Activated T-cell treated with anti-CD3 and anti-CD28 coated beads, Interleukin-2, amount 50 U/mL, for 48 hours (primary cell): ENCODE results near the gene AGBL5.
"Not testable (repeated sequence)": the region's sequence is repeated elsewhere in the genome, so short reads cannot be mapped to it uniquely, and the experiment has no call there.

ENCODE experiments used
- DNase-seq, 2 experiments: peaks; one replicate each; pipeline ENCODE4 v3.0.0-alpha.2; 2020

The AGBL5 gene

DNA sequence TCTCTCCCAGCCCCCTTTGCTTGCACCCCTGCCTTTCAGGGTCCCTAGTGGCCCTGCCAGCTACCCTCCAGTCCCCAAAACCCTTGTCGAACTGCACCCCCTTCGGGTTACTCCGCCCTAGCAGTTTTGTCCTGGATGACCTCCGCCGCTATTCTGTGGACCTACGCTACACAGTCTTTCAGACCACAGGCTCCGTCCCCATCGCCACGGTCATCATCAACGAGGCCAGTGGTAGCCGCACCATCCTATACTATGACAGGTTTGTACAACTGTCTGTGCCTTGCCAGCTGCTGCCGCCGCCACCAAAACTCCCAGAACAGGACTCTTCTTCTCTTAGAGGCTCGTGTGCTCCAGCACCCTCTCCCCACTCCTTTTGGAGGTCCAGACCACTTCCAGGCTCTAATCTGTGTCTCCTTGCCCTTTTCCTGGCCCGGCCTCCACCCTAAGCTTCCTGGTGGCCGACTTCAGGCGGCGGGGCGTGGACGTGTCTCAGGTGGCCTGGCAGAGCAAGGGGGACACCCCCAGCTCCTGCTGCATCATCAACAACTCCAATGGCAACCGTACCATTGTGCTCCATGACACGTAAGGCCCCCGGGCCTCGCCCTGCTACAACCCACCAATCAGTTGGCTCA lies 43.0 kb downstream of the AGBL5 start:
- DNase-seq = no peak

GRCh38 chr2:27095427-27095744 lies 43.9 kb downstream of the AGBL5 start:
- no peak for DNase-seq

DNA sequence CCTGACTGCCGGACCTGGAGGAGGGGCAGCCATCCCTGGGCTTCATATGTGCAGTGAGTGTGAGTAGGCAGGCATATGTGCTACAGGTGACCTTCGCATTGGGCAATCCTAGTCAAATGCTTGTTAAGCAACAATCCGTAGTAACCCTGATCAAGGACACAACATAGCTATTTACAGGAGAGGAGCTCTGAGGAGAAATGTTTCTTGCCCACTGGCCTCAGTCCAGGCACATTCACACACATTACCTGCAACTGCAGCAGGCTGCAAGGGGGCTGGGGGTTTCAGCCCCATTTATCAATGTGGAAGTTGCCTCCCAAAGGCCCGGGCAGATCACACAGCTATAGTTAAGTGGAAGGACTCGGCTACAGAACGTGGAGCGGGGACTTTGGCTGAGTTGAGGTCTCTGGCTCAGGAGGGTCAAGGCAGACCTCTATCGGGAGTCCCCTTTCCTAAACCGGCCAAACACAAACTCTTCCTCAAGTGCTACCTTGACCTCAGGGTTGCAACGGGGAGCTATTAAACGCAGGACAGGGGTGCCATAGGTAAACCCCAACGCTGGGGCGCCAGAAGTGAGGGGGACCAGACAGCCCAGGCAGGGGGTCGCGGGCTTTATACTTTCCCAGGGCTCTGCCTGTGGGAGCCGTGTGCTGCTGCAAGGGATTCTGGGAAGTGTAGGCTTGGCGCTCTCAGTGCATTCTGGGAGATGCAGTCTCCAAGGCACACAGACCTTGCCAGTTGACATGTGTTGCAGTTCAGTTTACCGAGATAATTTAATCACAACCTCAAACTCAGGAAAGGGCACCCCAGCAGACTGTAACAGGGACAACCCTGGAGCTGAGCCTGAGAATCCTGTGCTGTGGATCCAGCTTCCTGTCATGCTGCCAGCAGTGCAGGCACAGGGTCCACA lies 44.5 kb downstream of the AGBL5 start:
- DNase-seq = peak; percentile 54 to 66

- no peak for DNase-seq
Observed at GRCh38 chr2:27096748-27097297, 45.4 kb downstream of the AGBL5 start.

DNA sequence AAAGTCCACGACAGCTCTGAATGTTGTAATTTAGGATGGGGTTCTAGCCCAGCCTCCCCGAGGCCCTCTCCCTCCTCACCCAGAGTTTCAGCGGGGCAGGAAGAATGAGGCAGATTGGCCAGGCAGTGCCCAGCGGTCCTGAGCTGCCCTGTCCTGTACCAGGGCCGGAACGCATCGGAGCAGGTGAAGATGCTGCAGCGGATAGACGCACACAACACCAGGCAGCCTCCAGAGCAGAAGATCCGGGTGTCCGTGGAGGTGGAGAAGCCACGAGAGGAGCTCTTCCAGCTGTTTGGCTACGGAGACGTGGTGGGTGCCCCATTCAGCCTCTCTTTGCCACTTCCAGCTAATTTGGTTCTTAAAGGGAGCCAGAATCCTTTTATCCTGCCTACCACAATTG lies 45.9 kb downstream of the AGBL5 start:
- no peak for DNase-seq

DNA sequence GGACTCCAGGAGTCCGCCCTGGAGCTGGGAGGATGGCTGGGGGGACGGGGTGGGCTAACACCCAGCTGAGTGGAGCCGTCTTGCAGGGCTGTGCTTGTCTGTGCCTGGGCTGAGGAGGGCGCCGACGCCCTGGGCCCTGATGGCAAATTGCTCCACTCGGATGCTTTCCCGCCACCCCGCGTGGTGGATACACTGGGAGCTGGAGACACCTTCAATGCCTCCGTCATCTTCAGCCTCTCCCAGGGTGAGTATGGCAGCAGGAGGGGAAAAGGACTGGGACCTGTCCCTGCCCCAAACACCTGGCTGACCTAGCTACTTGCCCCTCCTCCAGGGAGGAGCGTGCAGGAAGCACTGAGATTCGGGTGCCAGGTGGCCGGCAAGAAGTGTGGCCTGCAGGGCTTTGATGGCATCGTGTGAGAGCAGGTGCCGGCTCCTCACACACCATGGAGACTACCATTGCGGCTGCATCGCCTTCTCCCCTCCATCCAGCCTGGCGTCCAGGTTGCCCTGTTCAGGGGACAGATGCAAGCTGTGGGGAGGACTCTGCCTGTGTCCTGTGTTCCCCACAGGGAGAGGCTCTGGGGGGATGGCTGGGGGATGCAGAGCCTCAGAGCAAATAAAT lies 48.0 kb downstream of the AGBL5 start:
- DNase-seq = no peak

DNA sequence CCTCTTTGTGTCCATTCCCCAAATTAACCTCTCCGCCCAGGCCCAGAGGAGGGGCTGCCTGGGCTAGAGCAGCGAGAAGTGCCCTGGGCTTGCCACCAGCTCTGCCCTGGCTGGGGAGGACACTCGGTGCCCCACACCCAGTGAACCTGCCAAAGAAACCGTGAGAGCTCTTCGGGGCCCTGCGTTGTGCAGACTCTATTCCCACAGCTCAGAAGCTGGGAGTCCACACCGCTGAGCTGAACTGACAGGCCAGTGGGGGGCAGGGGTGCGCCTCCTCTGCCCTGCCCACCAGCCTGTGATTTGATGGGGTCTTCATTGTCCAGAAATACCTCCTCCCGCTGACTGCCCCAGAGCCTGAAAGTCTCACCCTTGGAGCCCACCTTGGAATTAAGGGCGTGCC lies 48.6 kb downstream of the AGBL5 start:
- DNase-seq = no peak

- no peak for DNase-seq
Observed at GRCh38 chr2:27102329-27102728, 50.9 kb downstream of the AGBL5 start.

GRCh38 chr2:27105981-27106380 lies 54.5 kb downstream of the AGBL5 start:
- DNase-seq = no peak

DNA sequence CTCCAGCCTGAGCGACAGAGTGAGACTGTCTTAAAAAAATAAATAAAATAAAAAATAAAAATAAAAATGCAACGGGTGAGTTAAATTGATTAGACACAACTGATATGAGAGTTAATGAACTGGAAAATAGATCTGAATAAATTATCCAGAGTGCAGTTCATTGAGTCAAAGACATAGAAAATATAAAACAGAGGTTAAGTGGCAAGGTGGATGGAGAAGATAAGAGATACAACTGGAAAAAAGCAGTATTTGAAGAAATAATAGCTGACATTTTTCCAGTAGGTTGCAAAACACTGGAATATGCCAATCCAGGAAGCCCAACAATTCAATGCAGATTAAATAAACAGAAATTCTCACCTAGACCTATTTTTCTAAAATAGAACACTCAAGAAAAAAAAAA lies 56.8 kb downstream of the AGBL5 start:
- no peak for DNase-seq

DNA sequence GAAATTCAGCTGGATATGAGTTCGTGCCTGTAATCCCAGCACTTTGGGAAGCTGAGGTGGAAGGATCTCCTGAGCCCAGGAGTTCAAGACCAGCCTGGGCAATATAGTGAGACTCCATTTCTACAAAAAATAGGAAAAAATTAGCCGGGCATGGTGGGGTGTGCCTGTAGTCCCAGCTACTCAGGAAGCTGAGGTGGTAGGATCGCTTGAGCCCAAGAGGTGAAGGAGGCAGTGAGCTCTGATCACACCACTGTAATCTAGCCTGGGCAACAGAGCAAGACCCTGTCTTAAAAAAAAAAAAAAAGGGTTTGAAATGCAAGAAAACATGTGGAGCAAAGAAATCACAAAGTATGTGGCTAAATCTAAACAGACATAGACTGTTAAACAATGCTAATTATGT lies 57.6 kb downstream of the AGBL5 start:
- no peak for DNase-seq

- DNase-seq = not testable (repeated sequence)
Observed at GRCh38 chr2:27110603-27111352, 59.3 kb downstream of the AGBL5 start.

DNA sequence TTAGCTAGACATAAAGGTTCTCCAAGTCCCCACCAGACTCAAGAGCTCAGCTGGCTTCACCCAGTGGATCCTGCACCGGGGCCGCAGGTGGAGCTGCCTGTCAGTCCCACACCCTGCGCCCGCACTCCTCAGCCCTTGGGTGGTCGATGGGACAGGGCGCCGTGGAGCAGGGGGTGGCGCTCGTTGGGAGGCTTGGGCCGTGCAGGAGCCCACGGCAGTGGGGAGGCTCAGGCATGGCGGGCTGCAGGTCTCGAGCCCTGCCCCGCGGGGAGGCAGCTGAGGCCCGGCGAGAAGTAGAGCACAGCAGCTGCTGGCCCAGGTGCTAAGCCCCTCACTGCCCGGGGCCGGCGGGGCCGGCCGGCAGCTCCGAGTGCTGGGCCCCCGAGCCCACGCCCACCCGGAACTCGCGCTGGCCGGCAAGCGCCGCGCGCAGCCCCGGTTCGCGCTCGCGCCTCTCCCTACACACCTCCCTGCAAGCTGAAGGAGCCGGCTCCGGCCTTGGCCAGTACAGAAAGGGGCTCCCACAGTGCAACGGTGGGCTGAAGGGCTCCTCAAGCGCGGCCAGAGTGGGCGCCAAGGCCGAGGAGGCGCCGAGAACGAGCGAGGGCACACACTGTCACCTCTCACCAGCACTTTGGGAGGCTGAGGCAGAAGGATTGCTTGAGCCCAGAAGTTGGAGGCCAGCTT lies 60.1 kb downstream of the AGBL5 start:
- DNase-seq = not testable (repeated sequence)

GRCh38 chr2:27115519-27115918 lies 64.1 kb downstream of the AGBL5 start:
- no peak for DNase-seq

- DNase-seq = no peak
Observed at GRCh38 chr2:27117995-27118524, 66.6 kb downstream of the AGBL5 start.

DNA sequence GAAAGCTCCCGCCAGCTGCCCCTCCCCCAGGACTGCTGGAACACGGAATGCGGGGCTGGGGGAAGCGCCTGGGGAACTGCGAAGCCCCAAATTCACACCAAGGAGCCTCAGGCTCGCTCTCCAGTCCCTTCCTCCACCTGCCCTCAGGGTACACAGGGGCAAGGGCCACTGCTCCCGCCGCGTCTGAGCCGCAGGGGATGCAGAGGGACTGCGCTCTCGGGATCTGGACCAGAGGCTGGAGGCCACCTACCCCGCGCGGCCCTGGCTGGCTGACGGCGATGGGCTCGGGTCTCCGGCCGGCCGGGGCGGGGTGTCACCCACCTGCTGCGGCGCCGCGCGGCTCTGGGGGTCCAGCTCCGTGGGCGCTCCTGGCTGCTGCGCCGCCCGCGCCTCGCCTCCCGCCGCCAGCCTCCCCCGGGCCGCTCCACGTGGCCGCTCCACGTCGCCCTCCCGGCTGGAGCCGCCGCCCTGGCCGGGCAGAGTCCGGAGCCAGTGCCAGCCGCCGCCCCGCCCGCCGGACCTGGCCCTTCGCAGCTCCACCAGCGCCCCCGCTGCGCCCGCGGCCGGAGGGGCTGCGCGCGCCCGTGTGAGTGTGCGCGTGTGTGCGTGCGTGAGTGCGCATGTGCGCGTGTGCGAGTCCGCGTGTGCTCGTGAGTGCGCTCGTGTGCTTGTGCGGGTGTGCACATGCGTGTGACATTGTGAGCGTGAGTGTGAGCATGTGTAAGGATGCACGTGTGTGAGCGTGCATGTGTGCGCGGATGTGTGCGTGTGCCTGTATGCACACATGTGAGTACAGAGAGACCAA lies 67.3 kb downstream of the AGBL5 start, which contains the start of gene CGREF1:
Gene CGREF1 (minus strand): TSS at position 604 of the 805 bp plus-strand sequence. CDS start 14,762 bp downstream, outside the sequence.
- peak; percentile 41 to 48 for DNase-seq

- not testable (repeated sequence) for DNase-seq
Observed at GRCh38 chr2:27119330-27119670, 67.8 kb downstream of the AGBL5 start.
